Dermis blood vessel endothelial cell (primary cell): ENCODE results near the gene PCDHGA8. TPM values are rescaled to one million over a fixed set of nuclear protein-coding genes. Genes with fewer than 3 reads are reported as not detected.
"Not testable (repeated sequence)": the region's sequence is repeated elsewhere in the genome, so short reads cannot be mapped to it uniquely, and the experiment has no call there.

Source experiments
- DNase-seq: peaks from one replicate; pipeline ENCODE4 v3.0.0; 2010
- total RNA-seq: library from RNA; depleted of rRNA; stranded (reverse); fragments of >200 nt; gene quantifications from 2 replicates; pipeline ENCODE4 v1.2.3, GENCODE V29; 2014

Gene PCDHGA8
- total RNA-seq, 1 donor from 2014 or later = 1.4 TPM

- DNase-seq = no peak
Measured at GRCh38 chr5:141371572-141372475, 20.6 kb upstream of the PCDHGA8 start.

DNA sequence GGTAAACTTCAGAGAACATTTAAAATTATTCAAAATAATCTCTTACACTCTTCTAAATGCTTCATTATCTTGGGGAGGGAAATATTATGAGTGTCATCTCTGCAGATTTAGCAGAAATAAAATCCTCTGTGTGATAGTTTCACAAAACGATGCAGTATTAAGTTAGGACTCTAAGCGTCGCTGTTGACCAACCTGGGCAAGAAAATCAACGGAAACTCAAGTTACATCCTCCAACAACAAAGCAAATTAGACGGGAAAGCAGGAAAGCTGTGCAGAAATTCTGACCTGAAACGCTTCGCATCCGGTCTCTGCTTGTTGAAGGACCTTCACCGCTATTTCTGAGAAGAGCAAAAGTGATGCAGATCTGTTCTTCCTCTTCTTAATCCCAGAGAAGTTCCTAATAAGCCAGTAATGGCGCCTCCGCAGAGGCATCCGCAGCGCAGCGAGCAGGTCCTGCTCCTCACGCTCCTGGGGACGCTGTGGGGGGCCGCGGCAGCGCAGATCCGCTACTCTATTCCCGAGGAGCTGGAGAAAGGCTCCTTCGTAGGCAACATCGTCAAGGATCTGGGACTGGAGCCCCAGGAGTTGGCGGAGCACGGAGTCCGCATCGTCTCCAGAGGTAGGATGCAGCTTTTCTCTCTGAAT is 18.6 kb upstream of the PCDHGA8 start, which contains the start of gene PCDHGA6:
Gene PCDHGA6 (plus strand): TSS at position 219 of the 645 bp plus-strand sequence. CDS start 193 bp downstream, at position 412.
- DNase-seq = peak; percentile 56

DNA sequence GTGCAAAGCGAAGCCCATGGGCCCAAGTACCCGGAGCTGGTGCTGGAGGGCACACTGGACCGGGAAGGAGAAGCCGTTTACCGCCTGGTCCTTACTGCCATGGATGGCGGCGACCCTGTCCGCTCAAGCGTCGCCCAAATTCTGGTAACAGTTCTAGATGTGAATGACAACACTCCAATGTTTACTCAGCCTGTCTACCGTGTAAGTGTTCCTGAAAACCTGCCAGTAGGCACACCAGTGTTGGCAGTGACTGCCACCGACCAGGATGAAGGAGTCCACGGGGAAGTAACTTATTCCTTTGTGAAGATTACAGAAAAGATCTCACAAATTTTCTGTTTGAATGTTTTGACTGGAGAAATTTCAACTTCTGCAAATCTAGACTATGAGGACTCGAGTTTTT is 17.8 kb upstream of the PCDHGA8 start:
- no peak for DNase-seq

DNA sequence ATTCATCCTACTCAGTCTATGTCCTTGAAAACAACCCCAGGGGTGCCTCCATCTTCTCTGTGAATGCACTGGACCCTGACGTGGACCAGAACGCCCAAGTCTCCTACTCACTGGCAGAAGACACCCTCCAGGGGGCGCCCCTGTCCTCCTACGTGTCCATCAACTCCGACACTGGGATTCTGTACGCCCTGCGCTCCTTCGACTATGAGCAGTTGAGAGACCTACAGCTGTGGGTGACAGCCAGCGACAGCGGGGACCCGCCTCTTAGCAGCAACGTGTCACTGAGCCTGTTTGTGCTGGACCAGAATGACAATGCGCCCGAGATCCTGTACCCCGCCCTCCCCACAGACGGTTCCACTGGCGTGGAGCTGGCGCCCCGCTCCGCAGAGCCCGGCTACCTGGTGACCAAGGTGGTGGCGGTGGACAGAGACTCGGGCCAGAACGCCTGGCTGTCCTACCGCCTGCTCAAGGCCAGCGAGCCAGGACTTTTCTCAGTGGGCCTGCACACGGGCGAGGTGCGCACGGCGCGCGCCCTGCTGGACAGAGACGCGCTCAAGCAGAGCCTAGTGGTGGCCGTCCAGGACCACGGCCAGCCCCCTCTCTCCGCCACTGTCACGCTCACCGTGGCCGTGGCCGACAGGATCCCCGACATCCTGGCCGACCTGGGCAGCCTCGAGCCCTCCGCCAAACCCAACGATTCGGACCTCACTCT is 16.8 kb upstream of the PCDHGA8 start:
- not testable (repeated sequence) for DNase-seq

- peak; percentile 53 for DNase-seq
Measured at GRCh38 chr5:141382469-141383294, 9.8 kb upstream of the PCDHGA8 start, which contains the start of gene PCDHGA7. Gene PCDHGA7 (plus strand): TSS chr5:141382742. CDS start chr5:141382900, 158 bp downstream.

GRCh38 chr5:141383345-141383744 is 9.1 kb upstream of the PCDHGA8 start:
- DNase-seq = no peak

GRCh38 chr5:141384471-141385267 is 7.8 kb upstream of the PCDHGA8 start:
- DNase-seq = no peak

DNA sequence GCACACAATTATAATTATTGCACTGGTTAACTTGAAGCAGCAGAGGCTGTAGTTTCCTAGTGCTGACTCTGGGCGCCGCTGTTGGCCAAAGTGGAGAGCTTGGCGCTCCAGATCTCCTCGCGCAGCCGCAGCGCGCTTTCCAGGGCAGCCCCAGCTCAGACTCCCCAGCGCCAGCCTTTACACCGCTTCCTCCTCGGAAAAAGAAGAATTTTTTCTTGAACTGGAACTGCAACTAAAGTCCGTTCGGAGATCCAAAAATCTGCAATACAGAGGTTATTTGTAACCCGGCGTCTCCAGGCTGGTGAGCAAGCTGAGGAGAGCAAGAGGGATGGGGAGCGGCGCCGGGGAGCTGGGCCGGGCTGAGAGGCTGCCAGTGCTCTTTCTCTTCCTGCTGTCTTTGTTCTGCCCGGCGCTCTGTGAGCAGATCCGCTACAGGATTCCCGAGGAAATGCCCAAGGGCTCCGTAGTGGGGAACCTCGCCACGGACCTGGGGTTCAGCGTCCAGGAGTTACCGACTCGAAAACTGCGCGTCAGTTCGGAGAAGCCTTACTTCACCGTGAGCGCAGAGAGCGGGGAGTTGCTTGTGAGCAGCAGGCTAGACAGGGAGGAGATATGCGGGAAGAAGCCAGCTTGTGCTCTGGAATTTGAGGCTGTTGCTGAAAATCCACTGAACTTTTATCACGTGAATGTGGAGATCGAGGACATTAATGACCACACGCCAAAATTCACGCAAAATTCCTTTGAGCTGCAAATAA is 4.7 kb upstream of the PCDHGA8 start, which contains the start of gene PCDHGB4:
Gene PCDHGB4 (plus strand): TSS at position 142 of the 755 bp plus-strand sequence. CDS start 187 bp downstream, at position 329.
- DNase-seq = peak; percentile 67

DNA sequence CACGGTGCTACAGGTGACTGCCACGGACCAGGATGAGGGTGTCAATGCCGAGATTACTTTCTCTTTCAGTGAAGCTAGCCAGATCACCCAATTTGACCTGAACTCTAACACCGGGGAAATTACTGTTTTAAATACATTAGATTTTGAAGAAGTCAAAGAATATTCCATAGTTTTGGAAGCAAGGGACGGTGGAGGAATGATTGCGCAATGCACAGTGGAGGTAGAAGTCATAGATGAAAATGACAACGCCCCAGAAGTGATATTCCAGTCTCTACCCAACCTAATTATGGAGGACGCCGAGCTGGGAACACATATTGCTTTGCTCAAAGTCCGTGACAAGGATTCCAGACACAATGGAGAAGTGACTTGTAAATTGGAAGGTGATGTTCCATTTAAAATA is 3.8 kb upstream of the PCDHGA8 start:
- no peak for DNase-seq

GRCh38 chr5:141389153-141390042 is 3.0 kb upstream of the PCDHGA8 start:
- no peak for DNase-seq

DNA sequence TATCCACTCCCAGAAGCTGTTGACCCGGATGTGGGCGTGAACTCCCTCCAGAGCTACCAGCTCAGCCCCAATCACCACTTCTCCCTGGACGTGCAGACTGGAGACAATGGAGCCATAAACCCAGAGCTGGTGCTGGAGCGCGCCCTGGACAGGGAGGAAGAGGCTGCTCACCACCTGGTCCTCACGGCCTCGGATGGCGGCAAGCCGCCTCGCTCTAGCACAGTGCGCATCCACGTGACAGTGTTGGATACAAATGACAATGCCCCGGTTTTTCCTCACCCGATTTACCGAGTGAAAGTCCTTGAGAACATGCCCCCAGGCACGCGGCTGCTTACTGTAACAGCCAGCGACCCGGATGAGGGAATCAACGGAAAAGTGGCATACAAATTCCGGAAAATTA is 834 bp downstream of the PCDHGA8 start:
- no peak for DNase-seq

GRCh38 chr5:141394401-141395187 is 2.2 kb downstream of the PCDHGA8 start:
- DNase-seq = not testable (repeated sequence)

DNA sequence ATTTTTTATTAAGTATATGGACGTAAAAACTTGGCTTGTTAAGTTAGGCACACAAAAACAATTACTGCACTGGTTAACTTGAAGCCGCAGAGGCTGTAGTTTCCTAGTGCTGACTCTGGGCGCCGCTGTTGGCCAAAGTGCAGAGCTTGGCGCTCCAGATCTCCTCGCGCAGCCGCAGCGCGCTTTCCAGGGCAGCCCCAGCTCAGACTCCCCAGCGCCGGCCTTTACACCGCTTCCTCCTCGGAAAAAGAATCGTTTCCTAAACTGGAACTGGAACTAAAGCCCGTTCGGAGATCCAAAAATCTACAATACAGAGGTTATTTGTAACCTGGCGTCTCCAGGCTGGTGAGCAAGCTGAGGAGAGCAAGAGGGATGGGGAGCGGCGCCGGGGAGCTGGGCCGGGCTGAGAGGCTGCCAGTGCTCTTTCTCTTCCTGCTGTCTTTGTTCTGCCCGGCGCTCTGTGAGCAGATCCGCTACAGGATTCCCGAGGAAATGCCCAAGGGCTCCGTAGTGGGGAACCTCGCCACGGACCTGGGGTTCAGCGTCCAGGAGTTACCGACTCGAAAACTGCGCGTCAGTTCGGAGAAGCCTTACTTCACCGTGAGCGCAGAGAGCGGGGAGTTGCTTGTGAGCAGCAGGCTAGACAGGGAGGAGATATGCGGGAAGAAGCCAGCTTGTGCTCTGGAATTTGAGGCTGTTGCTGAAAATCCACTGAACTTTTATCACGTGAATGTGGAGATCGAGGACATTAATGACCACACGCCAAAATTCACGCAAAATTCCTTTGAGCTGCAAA is 5.5 kb downstream of the PCDHGA8 start, which contains the start of gene PCDHGB5:
Gene PCDHGB5 (plus strand): TSS at position 192 of the 796 bp plus-strand sequence. CDS start 181 bp downstream, at position 373.
- DNase-seq = peak; percentile 68

DNA sequence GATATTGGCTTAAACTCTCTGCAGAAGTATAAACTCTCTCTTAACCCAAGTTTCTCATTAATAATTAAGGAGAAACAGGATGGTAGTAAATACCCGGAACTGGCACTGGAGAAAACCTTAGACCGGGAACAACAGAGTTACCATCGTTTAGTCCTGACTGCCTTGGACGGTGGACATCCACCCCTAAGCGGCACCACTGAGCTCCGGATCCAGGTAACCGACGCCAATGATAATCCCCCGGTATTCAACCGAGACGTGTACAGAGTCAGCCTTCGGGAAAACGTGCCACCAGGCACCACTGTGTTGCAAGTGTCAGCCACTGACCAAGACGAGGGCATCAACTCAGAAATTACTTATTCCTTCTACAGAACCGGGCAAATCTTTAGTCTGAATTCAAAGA is 6.2 kb downstream of the PCDHGA8 start:
- no peak for DNase-seq

DNA sequence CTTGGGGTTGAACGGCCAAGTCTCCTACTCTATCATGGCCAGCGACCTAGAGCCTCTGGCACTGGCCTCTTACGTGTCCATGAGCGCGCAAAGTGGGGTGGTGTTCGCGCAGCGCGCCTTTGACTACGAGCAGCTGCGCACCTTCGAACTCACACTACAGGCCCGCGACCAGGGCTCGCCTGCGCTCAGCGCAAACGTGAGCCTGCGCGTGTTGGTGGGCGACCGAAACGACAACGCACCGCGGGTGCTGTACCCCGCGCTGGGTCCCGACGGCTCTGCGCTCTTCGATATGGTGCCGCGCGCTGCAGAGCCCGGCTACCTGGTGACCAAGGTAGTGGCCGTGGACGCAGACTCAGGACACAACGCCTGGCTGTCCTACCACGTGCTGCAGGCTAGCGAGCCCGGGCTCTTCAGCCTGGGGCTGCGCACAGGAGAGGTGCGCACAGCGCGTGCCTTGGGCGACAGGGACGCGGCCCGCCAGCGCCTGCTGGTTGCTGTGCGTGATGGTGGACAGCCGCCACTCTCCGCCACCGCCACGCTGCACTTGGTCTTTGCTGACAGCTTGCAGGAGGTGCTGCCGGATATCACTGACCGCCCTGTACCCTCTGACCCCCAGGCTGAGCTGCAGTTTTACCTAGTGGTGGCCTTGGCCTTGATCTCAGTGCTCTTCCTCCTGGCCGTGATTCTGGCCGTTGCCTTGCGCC is 7.3 kb downstream of the PCDHGA8 start:
- DNase-seq = no peak

- peak; percentile 63 for DNase-seq
Measured at GRCh38 chr5:141402553-141403243, 10.3 kb downstream of the PCDHGA8 start, which contains the start of gene PCDHGA9. Gene PCDHGA9 (plus strand): TSS chr5:141402778. CDS start chr5:141402953, 175 bp downstream.
